Renal cortical epithelial cell (primary cell): ENCODE measurements around the gene ACTN4. TPM values are rescaled to one million over a fixed set of nuclear protein-coding genes. Genes with fewer than 3 reads are reported as not detected.
"Not testable (repeated sequence)": the region's sequence is repeated elsewhere in the genome, so short reads cannot be mapped to it uniquely, and the experiment has no call there.

Experiments used
- DNase-seq: peaks from one replicate; pipeline ENCODE4 v3.0.0-alpha.2; 2011; ENCODE audit warnings: low read depth
- total RNA-seq: library from RNA; depleted of rRNA; stranded (reverse); fragments of >200 nt; gene quantifications from 2 replicates; pipeline ENCODE4 v1.2.3, GENCODE V29; 2014

The ACTN4 gene
- total RNA-seq, 1 donor from 2014 or later: 1,377 TPM

GRCh38 chr19:38736413-38737280, 89.2 kb downstream of the ACTN4 start:
- DNase-seq: peak; percentile 30

GRCh38 chr19:38737281-38737865, 89.9 kb downstream of the ACTN4 start:
- DNase-seq: no peak

GRCh38 chr19:38737921-38738737, 90.7 kb downstream of the ACTN4 start:
- DNase-seq: no peak

GRCh38 chr19:38739440-38740256, 92.2 kb downstream of the ACTN4 start:
- DNase-seq: no peak

- DNase-seq: no peak
Measured at GRCh38 chr19:38740257-38740592, 92.8 kb downstream of the ACTN4 start.

GRCh38 chr19:38740932-38741331, 93.5 kb downstream of the ACTN4 start:
- no peak for DNase-seq

- no peak for DNase-seq
Measured at GRCh38 chr19:38741670-38742069, 94.2 kb downstream of the ACTN4 start.

- DNase-seq: no peak
Measured at GRCh38 chr19:38742296-38742695, 94.8 kb downstream of the ACTN4 start.

GRCh38 chr19:38742906-38743305, 95.5 kb downstream of the ACTN4 start:
- no peak for DNase-seq

GRCh38 chr19:38743394-38744297, 96.2 kb downstream of the ACTN4 start:
- DNase-seq: no peak

GRCh38 chr19:38744298-38744681, 96.8 kb downstream of the ACTN4 start, which contains the start of gene CAPN12:
CAPN12 (minus strand) TSS chr19:38744474; CDS start chr19:38744165, 309 bp downstream.
- no peak for DNase-seq

GRCh38 chr19:38744874-38745273, 97.4 kb downstream of the ACTN4 start:
- DNase-seq: no peak

GRCh38 chr19:38745316-38745715, 97.9 kb downstream of the ACTN4 start:
- no peak for DNase-seq

GRCh38 chr19:38753783-38754182, 106.3 kb downstream of the ACTN4 start:
- DNase-seq: not testable (repeated sequence)

GRCh38 chr19:38754196-38754595, 106.7 kb downstream of the ACTN4 start:
- DNase-seq: not testable (repeated sequence)

GRCh38 chr19:38759590-38760003, 112.1 kb downstream of the ACTN4 start:
- DNase-seq: peak; percentile 94

- not testable (repeated sequence) for DNase-seq
Measured at GRCh38 chr19:38760805-38761517, 113.5 kb downstream of the ACTN4 start.

GRCh38 chr19:38761884-38762389, 114.5 kb downstream of the ACTN4 start:
- not testable (repeated sequence) for DNase-seq

GRCh38 chr19:38763795-38764220, 116.4 kb downstream of the ACTN4 start:
- peak; percentile 86 for DNase-seq
